ENCODE results near the gene ZBTB9.

The ZBTB9 gene

GRCh38 chr6:33502486-33502885 lies 48.1 kb downstream of the ZBTB9 start:
- no peak for TF ChIP-seq CTCF (IDR thresholded peaks at IDR 0.05; ENCODE audit: insufficient read depth, low read depth, low read length, missing control alignments)

GRCh38 chr6:33504486-33504885 lies 50.1 kb downstream of the ZBTB9 start:
- DNase-seq (ENCODE audit: low read depth), result no peak
- no peak for TF ChIP-seq CTCF (IDR thresholded peaks at IDR 0.05; ENCODE audit: insufficient read depth, low read depth, low read length, missing control alignments)
- H3K4me3 ChIP-seq (ENCODE audit: low read depth, low read length), result no peak overlapping the region

More at GRCh38 chr6:33502486-33502885, 48.1 kb downstream of the ZBTB9 start:
- no peak overlapping the region for H3K4me3 ChIP-seq (ENCODE audit: low read depth, low read length)
- no peak for DNase-seq (ENCODE audit: low read depth)

GRCh38 chr6:33505548-33506370 lies 51.4 kb downstream of the ZBTB9 start:
- TF ChIP-seq CTCF (IDR thresholded peaks at IDR 0.05; ENCODE audit: insufficient read depth, low read depth, low read length, missing control alignments), result no peak
- H3K4me3 ChIP-seq (ENCODE audit: low read depth, low read length), result no peak overlapping the region

More at GRCh38 chr6:33505548-33506370, 51.4 kb downstream of the ZBTB9 start:
- DNase-seq (ENCODE audit: low read depth), result no peak

All from GM12865 (cell line).